Renal cortex interstitium (tissue), 11 donors: ENCODE measurements around the gene POMT2. TPM values are rescaled to one million over a fixed set of nuclear protein-coding genes. Genes with fewer than 3 reads are reported as not detected.

Source experiments
- DNase-seq, 11 donors: peaks; one replicate each; pipeline ENCODE4 v3.0.0-alpha.2; 2013; ENCODE audit warnings: low read depth in 9 of 11, low spot score in 4 of 11; ENCODE audit errors: extremely low read depth in 1 of 11
- polyA plus RNA-seq, 3 donors: library from polyadenylated mRNA; unstranded; fragments of 120-200 nt; gene quantifications; one replicate each; pipeline ENCODE4 v1.2.1, GENCODE V29; 2013; ENCODE audit not compliant: insufficient read length in 3 of 3

Gene POMT2
- polyA plus RNA-seq, 3 donors, result 41.6 to 47.0 (median 41.7) TPM

DNA sequence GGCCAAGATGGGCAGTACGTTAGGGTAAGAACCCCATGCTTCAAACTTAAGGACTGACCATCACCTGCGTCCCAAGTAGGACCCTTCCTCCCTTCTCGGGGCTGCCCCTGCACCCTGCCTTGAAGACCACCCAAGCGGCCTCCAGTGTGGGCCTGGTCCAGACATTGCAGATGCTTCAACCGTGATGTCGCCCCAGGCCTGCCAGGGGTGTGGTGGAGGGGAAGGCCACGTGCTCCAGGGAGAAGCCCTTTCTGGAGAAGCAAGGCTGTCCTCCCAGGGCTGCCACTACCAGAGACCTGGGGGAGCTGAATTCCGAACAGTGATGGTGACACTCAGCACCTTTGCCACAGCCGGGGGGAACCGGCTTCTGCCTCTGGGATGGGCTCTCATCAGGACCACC is 63.0 kb downstream of the POMT2 start:
- no peak for DNase-seq

GRCh38 chr14:77256694-77257093 is 64.0 kb downstream of the POMT2 start:
- DNase-seq, result no peak

- DNase-seq, result no peak
Observed at GRCh38 chr14:77253333-77254190, 67.1 kb downstream of the POMT2 start.

DNA sequence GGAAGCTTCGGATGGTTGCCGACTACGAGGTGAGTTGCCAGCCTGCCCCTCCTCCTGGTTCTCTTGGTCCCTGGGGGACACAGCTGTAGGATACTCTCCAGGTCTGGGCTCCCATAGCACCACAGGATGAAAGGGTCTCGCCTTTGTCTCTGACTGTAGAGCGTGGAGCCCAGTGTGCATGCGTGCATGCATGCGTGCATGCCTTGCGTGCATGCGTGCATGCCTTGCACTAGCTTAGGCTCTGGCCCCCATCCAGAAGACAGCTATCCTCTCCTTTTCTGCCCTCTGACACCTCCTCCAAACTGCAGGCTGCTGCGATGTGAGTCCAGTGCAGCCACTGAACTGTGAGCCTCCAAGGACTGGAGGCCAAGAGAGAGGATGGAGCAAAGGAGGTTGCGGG is 68.8 kb downstream of the POMT2 start:
- no peak for DNase-seq

DNA sequence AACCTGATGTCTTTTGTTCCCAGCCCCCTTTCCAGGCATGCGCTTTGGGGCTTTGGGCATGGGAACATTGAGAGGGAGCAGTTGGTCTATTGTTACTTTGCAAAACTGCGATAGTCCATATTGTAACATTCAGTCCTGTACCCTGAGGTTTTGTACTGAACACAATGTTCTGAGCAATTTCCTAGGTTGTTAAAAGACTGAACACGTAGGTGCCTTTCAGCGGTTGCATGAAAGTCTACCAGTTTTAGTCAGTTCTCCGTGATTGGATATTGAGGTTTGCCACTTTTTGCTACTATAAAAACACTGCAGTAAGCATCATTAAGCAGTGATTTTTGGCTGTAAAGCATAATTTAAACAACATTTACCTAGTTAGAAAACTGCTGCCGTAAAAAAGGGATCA is 69.8 kb downstream of the POMT2 start:
- no peak for DNase-seq

DNA sequence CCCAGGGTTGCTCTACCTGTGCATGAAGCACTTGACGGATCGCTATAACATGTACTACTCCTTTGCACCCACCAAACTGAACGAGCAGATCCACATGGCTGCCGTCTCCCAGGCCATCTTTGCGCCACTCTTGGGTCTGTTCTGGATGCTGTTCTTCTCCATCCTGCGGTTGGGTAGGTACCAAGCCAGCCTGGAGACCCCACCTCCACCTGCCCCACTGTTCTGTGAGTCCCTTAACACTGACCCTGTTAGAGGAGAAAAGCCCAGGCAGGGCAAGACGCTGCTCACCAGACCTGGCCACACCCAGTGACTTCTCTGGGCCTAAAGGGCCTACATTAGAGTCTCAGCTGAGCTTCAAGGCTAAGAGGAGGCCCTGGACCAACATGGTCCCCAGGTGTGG is 71.4 kb downstream of the POMT2 start:
- DNase-seq, result no peak

DNA sequence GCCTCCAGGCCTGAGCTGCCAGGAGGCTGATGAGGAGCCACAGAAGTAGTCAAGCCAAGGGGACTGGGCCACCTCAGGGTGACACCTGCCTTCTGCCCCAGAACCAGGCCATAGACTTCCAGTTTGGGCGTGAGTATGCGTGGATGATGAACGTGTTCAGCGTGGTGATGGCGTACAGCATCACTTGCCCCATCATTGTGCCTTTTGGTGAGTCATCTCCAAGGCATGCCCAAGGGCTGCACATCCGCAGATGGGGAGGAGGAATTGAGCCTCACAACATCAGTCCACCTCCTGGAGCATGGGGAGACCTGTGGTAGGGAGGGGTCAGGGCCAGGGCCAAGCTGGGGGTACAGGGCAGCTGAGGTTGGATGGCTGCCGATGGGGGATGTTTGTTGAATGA is 72.0 kb downstream of the POMT2 start:
- DNase-seq, result no peak

GRCh38 chr14:77246784-77247183 is 73.9 kb downstream of the POMT2 start:
- DNase-seq, result no peak

- no peak for DNase-seq
Observed at GRCh38 chr14:77245820-77246219, 74.9 kb downstream of the POMT2 start.

DNA sequence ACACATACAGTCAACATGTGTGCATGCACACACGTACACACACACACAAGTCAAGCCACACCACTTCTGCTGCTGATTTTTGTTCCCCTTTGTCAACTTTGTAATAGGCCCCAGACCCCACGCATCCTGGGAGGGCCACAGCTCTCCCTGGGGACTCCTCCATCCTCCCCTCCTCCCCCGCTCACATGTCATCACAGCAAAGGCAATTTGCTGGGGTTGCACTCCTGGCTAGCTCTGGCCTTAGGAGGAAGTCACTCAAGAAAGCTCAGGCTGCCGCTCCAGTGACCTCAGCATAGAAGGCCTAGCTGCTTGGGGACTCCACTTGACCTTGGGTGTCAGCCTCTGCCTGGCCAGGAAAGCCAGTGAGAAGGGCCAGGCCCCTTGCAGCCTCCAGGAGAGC is 76.8 kb downstream of the POMT2 start:
- no peak for DNase-seq

DNA sequence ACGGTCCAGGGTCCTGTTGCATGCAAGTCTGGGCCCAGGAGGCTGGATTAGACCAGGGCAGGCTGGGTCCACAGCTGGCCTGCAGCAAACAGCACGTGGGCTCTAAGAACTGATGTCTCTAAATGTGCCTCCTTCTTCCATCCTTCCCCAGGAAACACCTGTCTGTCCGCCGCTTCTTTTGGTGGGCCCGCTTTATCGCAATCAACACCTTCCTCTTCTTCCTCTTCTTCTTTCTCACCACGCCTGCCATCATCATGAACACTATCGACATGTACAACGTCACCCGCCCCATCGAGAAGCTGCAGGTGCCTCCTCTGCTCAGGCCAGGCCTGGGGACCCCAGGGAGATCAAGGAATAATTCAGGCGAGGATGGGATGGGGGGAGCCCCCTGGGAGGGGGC is 77.9 kb downstream of the POMT2 start:
- DNase-seq, result no peak

- peak in 1 of 11 donors; percentile 11 for DNase-seq
Observed at GRCh38 chr14:77241955-77242354, 78.7 kb downstream of the POMT2 start.

DNA sequence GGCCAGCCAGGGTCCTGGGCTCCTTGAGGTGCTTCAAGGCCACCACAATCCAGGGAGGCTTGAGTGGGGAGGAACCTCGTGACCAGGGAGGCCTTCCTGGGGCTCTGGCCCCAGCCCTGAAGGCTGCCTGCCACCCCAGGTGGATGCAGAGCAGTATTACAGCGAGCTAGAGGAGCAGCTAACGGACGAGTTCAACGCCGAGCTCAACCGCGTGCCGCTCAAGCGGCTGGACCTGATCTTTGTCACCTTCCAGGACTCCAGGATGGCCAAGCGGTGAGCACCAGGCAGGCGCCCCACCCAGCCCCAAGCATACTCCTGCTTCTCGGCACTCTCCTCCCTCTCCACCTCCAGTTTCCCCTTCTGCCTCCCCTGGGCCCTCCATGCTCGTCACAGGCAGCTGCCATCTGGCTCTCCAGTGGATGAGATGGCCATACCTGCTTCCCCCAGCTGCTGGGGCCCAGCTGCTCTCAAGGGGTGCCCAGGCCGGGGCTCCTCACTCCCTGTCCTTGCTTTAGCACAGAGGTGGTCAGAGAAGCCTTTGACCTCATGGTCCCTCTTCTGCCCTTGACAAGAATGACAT is 80.3 kb downstream of the POMT2 start:
- no peak for DNase-seq

- no peak for DNase-seq
Observed at GRCh38 chr14:77239412-77239811, 81.3 kb downstream of the POMT2 start.

DNA sequence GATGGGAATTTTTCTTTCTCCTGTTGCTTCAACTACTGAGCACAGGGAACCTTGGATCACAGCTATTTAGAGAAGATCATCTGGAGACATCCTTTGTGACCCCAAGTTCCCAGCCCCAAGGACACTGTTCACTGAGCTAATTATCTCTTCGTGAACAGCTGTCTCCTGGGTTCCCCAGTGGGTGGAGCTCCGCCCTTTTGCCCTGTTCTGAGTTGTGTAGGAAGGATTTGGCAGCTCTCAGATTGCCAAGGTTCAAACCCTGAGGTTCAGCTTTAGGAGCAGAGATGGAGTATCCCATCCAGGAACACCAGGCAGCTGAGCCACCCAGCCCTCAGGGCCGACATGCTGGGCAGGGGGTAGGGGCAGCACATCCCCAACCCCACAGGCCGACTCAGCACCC is 81.7 kb downstream of the POMT2 start:
- DNase-seq, result no peak

GRCh38 chr14:77238356-77238755 is 82.3 kb downstream of the POMT2 start:
- DNase-seq, result no peak

DNA sequence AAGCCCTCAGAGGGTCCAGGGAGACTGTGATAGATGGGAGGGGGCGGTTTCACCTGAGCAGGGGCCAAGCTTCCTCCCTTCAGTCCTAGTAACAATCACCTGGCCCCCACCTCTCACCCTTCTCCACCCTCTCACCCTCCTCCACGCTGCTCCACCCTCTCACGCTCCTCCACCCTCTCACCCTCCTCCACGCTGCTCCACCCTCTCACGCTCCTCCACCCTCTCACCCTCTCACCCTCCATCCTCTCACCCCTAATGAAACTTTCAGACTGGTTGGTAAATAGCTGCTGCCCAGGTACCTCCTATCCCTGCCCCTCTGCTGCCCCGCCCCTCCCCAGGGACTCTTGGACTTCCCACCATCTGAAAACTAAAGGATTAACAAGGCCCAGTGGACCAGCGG is 83.9 kb downstream of the POMT2 start:
- no peak for DNase-seq

- no peak for DNase-seq
Observed at GRCh38 chr14:77231721-77232120, 89.0 kb downstream of the POMT2 start.

DNA sequence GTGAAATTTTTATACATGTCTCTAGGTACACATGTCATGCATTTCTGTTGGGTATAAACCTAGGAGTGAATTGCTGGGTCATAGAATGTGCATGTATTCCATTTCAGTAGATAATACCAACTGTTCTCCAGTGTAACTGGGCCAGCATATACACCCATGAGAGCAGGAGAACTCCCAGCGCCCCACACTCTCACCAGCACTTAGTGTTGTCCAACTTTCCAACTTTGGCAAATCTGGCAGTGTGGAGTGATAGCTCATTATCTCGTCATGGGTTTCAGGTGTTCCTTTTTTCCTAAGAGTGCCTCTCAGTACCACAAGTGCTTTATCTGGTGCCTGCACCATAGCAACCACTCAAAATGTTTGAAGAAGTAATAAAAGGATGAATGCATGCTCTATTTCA is 89.8 kb downstream of the POMT2 start:
- DNase-seq, result no peak

DNA sequence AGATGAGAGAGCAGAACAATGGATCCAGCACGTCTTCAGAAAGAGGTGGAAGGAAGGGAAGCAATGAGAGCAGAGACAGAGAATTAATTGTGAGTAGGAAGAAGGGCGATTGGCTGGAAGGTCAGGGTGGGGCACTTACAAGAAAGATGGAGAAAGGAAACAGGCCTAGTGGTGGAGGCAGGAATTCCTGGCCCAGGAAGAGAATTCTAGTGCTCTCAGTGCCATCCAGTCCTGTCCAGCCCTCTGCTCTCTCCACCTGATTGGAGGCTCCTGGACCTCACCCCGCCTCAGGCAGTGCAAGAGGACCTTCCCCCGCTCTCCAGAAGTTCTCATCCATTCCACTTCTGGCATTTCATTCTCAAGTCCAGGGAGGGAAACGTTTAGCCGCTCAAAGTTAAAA is 92.6 kb downstream of the POMT2 start:
- DNase-seq, result no peak
